Measurements from ENCODE around the gene TMC5.

- TF ChIP-seq GATA2 (IDR thresholded peaks at IDR 0.05; ENCODE audit: low read depth, low read length): no peak
- TF ChIP-seq GATA3 (IDR thresholded peaks at IDR 0.05; ENCODE audit: low read depth, low read length): no peak
Measured at GRCh38 chr16:19520861-19521331, 103.2 kb downstream of the TMC5 start.

Data from SH-SY5Y (cell line).